ENCODE results near the gene MEGF11.

- no peak for TF ChIP-seq CTCF (IDR thresholded peaks at IDR 0.05)
- no peak for TF ChIP-seq POLR2A (IDR thresholded peaks at IDR 0.05)
These were observed 229.4 kb downstream of the MEGF11 start for GRCh38 chr15:66024116-66024515.

All from uterus (tissue), 2 donors.